Body of pancreas (tissue), 4 donors: ENCODE results near the gene COL23A1. TPM values are rescaled to one million over a fixed set of nuclear protein-coding genes. Genes with fewer than 3 reads are reported as not detected.

Experiments used
- ATAC-seq: fragments of 150-250 bp; one replicate; pipeline ENCODE4 v1.9.1; 2016
- DNase-seq, 4 donors: peaks; one replicate each; pipeline ENCODE4 v3.0.0-alpha.2; 2019
- H3K27ac ChIP-seq, 4 donors: fragments of 200-600 bp; sonication (generic); 1 replicate in 3 of 4; 2 replicates in 1 of 4; pipeline versions ENCODE4 v1.5.1 to v1.6.1; 2016 to 2019; ENCODE audit warnings: mild to moderate bottlenecking in 1 of 4, mixed read lengths in 1 of 4, moderate library complexity in 1 of 4
- H3K27me3 ChIP-seq, 2 donors: fragments of 200-600 bp; sonication (generic); one replicate each; pipeline ENCODE4 v1.6.0; 2016; ENCODE audit warnings: mild to moderate bottlenecking in 1 of 2
- H3K36me3 ChIP-seq, 2 donors: fragments of 200-600 bp; sonication (generic); replicated peaks in 1 of 2; 2 replicates each; pipeline ENCODE4 v1.5.1; 2016; ENCODE audit warnings: low read depth in 2 of 2; ENCODE audit not compliant: insufficient read depth in 1 of 2
- H3K4me1 ChIP-seq: fragments of 200-600 bp; sonication (generic); one replicate; pipeline ENCODE4 v1.6.0; 2016
- H3K4me3 ChIP-seq, 2 donors: fragments of 200-600 bp; sonication (generic); 1 replicate in 1 of 2; 2 replicates in 1 of 2; pipeline ENCODE4 v1.5.1; 2016 to 2019
- H3K9me3 ChIP-seq, 3 donors: fragments of 200-600 bp; sonication (generic); 1 replicate in 2 of 3; 2 replicates in 1 of 3; pipeline ENCODE4 v1.5.1; 2016
- POLR2A ChIP-seq, 3 donors: fragments of 450-650 bp; IDR thresholded peaks; one replicate each; pipeline ENCODE4 v1.6.1; 2016; ENCODE audit warnings: antibody characterized with exemption in 3 of 3, mild to moderate bottlenecking in 2 of 3
- WGBS, 2 donors: methylation state at CpG; one replicate each; pipeline ENCODE4 v1.1.5; 2017; 5-methylcytosine and 5-hydroxymethylcytosine counted together
- intact Hi-C: fragments of 100-400 bp; cut with DNase I; formaldehyde crosslinking; loops from one replicate; pipeline ENCODE4 v1.15.1; 2023
- total RNA-seq, 2 donors: library from RNA; depleted of rRNA; stranded (reverse); fragments of >200 nt; gene quantifications; one replicate each; pipeline ENCODE4 v1.1.0, GENCODE V29; 2016
- TF ChIP-seq, protein P1 (sequence below), 7 experiments: fragments of 450-650 bp in 4 of 7; fragments of 200-600 bp in 3 of 7; sonication (generic) in 3 of 7; IDR thresholded peaks; one replicate each; pipeline ENCODE4 v1.5.1; 2016 to 2019; ENCODE audit warnings: antibody characterized with exemption in 7 of 7

Gene COL23A1
- total RNA-seq, 2 donors from 2014 or later = not detected

DNA sequence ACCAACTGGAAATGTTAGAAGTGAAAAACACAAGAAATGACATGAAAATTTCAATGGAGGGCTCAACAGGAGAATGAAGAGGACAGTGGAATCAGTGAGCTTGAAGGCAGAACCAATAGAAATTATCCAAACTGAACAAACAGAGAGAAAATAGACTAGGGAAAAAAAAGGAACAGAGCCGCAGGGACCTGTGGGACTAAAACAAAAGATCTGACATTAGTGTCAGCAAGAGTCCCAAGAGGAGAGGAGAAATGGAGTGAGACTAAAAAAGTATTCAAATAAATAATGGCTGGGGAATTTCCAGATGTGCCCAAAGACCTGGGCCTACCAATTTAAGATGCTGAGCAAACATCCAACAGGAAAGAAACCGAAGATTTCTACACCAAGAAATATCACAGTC lies 182.5 kb downstream of the COL23A1 start:
- DNase-seq = no peak
- intact Hi-C loops = no loop called here
- Histone ChIP-seq H3K36me3 (no peaks in the 10 kb centered on the region), H3K27me3 (no peaks in the 10 kb centered on the region), H3K9me3 (peaks cover 0 to 8% (median 0%) of the 10 kb centered on the region in 3 donors), H3K4me3 (no peak overlapping the region), H3K27ac (no peak overlapping the region), H3K4me1 (no peaks in the 10 kb centered on the region)
- WGBS, 2 donors = 68 to 76% methylated on average over 2 of the region's 2 CpGs
- no peak for ATAC-seq
- no peak for TF ChIP-seq POLR2A (IDR thresholded peaks at IDR 0.05)
- TF ChIP-seq, protein P1, sequence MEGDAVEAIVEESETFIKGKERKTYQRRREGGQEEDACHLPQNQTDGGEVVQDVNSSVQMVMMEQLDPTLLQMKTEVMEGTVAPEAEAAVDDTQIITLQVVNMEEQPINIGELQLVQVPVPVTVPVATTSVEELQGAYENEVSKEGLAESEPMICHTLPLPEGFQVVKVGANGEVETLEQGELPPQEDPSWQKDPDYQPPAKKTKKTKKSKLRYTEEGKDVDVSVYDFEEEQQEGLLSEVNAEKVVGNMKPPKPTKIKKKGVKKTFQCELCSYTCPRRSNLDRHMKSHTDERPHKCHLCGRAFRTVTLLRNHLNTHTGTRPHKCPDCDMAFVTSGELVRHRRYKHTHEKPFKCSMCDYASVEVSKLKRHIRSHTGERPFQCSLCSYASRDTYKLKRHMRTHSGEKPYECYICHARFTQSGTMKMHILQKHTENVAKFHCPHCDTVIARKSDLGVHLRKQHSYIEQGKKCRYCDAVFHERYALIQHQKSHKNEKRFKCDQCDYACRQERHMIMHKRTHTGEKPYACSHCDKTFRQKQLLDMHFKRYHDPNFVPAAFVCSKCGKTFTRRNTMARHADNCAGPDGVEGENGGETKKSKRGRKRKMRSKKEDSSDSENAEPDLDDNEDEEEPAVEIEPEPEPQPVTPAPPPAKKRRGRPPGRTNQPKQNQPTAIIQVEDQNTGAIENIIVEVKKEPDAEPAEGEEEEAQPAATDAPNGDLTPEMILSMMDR (IDR thresholded peaks at IDR 0.05) = no peak

DNA sequence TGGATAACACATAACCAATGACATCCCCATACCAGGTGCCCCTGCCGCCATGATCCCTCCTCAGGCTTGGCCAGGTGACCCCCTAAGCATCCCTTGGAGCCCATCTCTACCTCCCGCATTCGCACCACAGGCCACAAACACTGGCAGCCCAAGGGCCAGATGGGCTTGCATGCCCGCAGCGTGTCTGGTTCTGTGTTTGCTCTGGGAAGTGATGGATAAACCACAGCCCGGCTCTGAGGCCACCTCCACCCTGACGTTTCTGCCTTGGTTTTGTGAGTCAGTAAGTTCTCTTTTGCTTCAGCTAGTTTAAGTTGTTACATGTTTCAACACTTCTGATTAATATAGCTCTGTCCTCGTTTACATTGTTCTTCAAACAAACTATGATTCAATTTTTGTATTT lies 185.2 kb downstream of the COL23A1 start:
- Histone ChIP-seq H3K36me3 (no peaks in the 10 kb centered on the region), H3K4me1 (no peaks in the 10 kb centered on the region), H3K9me3 (peaks cover 0 to 8% (median 0%) of the 10 kb centered on the region in 3 donors), H3K4me3 (no peak overlapping the region), H3K27me3 (no peaks in the 10 kb centered on the region), H3K27ac (no peak overlapping the region)
- TF ChIP-seq POLR2A (IDR thresholded peaks at IDR 0.05) = no peak
- TF ChIP-seq, protein P1 (IDR thresholded peaks at IDR 0.05) = no peak
- 59 to 63% methylated on average over 8 of the region's 8 CpGs for WGBS, 2 donors
- DNase-seq = no peak
- ATAC-seq = no peak
- intact Hi-C loops = no loop called here

DNA sequence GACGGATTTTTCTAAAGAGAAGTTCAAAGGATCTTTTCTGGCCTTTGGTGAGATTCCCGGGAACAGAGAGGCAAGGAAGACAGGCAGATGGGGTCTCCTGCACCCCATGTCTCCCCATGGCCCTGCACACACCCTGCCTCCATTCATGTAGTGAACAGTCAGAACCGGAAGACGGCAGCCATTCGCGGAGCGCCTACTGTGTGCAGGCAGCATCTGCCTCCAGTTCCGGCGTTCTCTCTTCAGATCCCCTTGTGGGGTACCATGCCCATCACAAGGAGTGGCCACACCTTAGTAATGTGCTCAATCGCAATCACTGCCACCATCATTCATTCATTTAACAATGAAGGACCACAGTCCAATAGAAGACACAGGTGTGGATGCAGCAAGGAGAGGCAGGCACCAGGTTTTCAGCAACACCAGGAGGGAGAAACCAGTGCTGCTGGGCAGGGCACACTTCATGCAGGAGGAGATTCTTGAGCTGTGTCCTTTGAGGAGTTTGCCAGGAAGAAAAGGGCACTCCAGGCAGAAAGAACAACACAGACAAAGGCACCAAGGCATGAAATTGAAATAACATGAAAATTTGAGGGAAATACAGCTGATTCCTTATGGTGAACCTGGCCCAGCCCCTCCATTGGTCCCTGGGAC lies 186.1 kb downstream of the COL23A1 start:
- Histone ChIP-seq H3K27ac (no peak overlapping the region), H3K27me3 (no peaks in the 10 kb centered on the region), H3K4me3 (no peak overlapping the region), H3K4me1 (no peaks in the 10 kb centered on the region), H3K9me3 (peaks cover 0 to 8% (median 0%) of the 10 kb centered on the region in 3 donors), H3K36me3 (no peaks in the 10 kb centered on the region)
- no peak for DNase-seq
- TF ChIP-seq, protein P1 (IDR thresholded peaks at IDR 0.05) = no peak
- no peak for TF ChIP-seq POLR2A (IDR thresholded peaks at IDR 0.05)
- no peak for ATAC-seq
- WGBS, 2 donors = 76 to 77% methylated on average over 5 to 10 of the region's 10 CpGs
- intact Hi-C loops = no loop called here

DNA sequence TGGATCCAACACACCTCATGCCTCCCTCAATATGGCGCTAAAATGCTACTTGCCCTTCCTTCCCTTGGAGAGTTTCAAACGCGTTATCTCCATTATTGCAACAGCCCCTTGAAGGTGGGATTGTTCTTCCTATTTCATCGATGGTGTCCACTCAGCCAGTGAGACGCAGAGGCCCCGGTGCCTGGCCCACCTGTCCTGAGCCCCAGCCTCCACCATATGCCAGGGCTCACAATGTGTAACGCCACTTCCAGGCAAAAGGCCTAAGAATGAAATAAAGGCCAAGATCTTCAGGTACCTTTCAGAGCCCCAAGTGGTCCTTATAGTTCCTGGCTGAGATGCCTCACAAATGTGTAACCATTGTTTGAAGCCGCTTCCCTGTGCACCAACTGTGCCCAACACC lies 186.8 kb downstream of the COL23A1 start:
- WGBS, 2 donors = 87 to 91% methylated on average over 6 to 8 of the region's 8 CpGs
- H3K4me3 ChIP-seq = no peak overlapping the region
- DNase-seq = no peak
- no peak for TF ChIP-seq POLR2A (IDR thresholded peaks at IDR 0.05)
- TF ChIP-seq, protein P1 (IDR thresholded peaks at IDR 0.05) = no peak
- no peak overlapping the region for H3K27ac ChIP-seq
- ATAC-seq = no peak
- H3K9me3 ChIP-seq = peaks cover 0 to 8% (median 0%) of the 10 kb centered on the region in 3 donors
- no peaks in the 10 kb centered on the region for H3K27me3 ChIP-seq
- intact Hi-C loops = no loop called here
- no peaks in the 10 kb centered on the region for H3K36me3 ChIP-seq
- no peaks in the 10 kb centered on the region for H3K4me1 ChIP-seq

DNA sequence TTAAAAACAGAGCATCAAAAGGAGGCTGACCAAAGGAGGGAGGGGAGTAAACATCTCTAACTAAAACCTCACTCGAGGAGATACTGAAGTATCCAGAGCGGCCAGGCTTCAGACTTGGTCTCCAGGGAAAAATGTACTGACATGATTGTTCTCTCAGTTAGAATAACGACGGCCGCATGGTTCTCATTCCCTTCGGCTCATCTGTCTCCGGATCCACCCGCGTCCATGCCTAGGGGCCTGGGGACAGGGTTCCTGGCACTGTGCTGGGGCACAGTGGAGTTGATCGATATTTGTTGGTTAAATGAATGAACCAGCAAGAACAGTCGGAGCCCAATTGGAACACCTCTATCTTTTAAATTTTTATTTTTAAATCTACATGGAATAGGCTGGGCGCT lies 190.5 kb downstream of the COL23A1 start:
- no peak for TF ChIP-seq POLR2A (IDR thresholded peaks at IDR 0.05)
- TF ChIP-seq, protein P1 (IDR thresholded peaks at IDR 0.05) = no peak
- WGBS, 2 donors = 45 to 52% methylated on average over 12 of the region's 12 CpGs
- no peak for DNase-seq
- Histone ChIP-seq H3K4me3 (no peak overlapping the region), H3K9me3 (no peaks in the 10 kb centered on the region), H3K4me1 (no peaks in the 10 kb centered on the region), H3K27ac (no peak overlapping the region), H3K27me3 (no peaks in the 10 kb centered on the region), H3K36me3 (no peaks in the 10 kb centered on the region)
- intact Hi-C loops = no loop called here
- ATAC-seq = no peak
